Measurements from ENCODE around the gene SLC7A6. TPM values are rescaled to one million over a fixed set of nuclear protein-coding genes. Genes with fewer than 3 reads are reported as not detected.

Gene SLC7A6
- total and polyA plus RNA-seq, 10 of the 15 experiments (the other 5 are each of a cell fraction or from before 2014, with no cell fraction given) = 8.2 to 60.4 (median 28.6) TPM

GRCh38 chr16:68348639-68349445 is 84.5 kb downstream of the SLC7A6 start:
- ChIA-PET POLR2A (interaction anchor here (0.6 kb wide), 1 partner anchor 200 kb away, joined by 3 read pairs; no protein-coding TSS in a partner anchor), RAD21 (ENCODE audit: unreplicated experiment) (interaction anchor here (0.7 kb wide), 1 partner anchor 14 kb away, joined by 3 read pairs; no protein-coding TSS in a partner anchor), CTCF (interaction anchor here (1.1 to 1.4 kb wide), 2 partner anchors 9 to 16 kb away, joined by 3 read pairs; no protein-coding TSS in a partner anchor), SMC1A (ENCODE audit: uncharacterized antibody, unreplicated experiment) (interaction anchor here (0.9 to 1.2 kb wide), 2 partner anchors 9 to 14 kb away, joined by 3 read pairs; no protein-coding TSS in a partner anchor)
- ATAC-seq (no peak), FAIRE-seq (no peak), DNase-seq (ENCODE audit: low read depth, low spot score) (no peak)
- Histone ChIP-seq H3K4me3 (no peak overlapping the region), H3K79me2 (ENCODE audit: control insufficient read depth, insufficient read depth, low read length) (no peaks in the 10 kb centered on the region), H2AFZ (ENCODE audit: control insufficient read depth, low read depth, low read length) (no peak overlapping the region), H4K20me1 (ENCODE audit: control insufficient read depth, insufficient read depth) (no peaks in the 10 kb centered on the region; the same call in 1 of the 2 replicates), H3K27me3 (replicated peaks in 1 of 2; ENCODE audit: control insufficient read depth in 2 of 2, insufficient read depth in 2 of 2, low read length in 1 of 2) (no peaks in the 10 kb centered on the region), H3K4me2 (ENCODE audit: control insufficient read depth, insufficient read depth) (no peak overlapping the region), H3K36me3 (ENCODE audit: control insufficient read depth in 2 of 2, insufficient read depth in 2 of 2, low read length in 1 of 2) (peaks cover 29 to 34% of the 10 kb centered on the region in 2 experiments), H3K9ac (ENCODE audit: control insufficient read depth, insufficient read depth, low read length) (no peak overlapping the region), H3K9me3 (replicated peaks; ENCODE audit: control insufficient read depth, insufficient read depth, low read length) (no peaks in the 10 kb centered on the region), H3K4me1 (ENCODE audit: control insufficient read depth, insufficient read depth, low read length) (no peaks in the 10 kb centered on the region), H3K27ac (ENCODE audit: control insufficient read depth, insufficient read depth) (no peak overlapping the region)
- BruUV-seq (replicated peaks) = no TSS peak
- in situ Hi-C loops (cut with MboI) = no loop called here
- 94% methylated on average over 23 of the region's 27 CpGs for WGBS (ENCODE audit: insufficient coverage, insufficient replicate concordance, low lambda C conversion rate, missing lambda C conversion rate)
- intact Hi-C loops (cut with micrococcal nuclease; ENCODE audit: unreplicated experiment) = no loop called here
- TF ChIP-seq TARDBP (IDR thresholded peaks at IDR 0.05; ENCODE audit: borderline replicate concordance) (no peak), MEF2B (IDR thresholded peaks at IDR 0.05; ENCODE audit: partially characterized antibody, poor library complexity, severe bottlenecking) (no peak), KLF5 (IDR thresholded peaks at IDR 0.05; ENCODE audit: partially characterized antibody) (no peak), E2F8 (IDR thresholded peaks at IDR 0.05; ENCODE audit: low read depth, partially characterized antibody) (no peak), KAT2A (conservative IDR thresholded peaks at IDR 0.05; ENCODE audit: control insufficient read depth, low read depth, low read length) (no peak), STAT3 (IDR thresholded peaks at IDR 0.05; ENCODE audit: low read depth, low read length) (no peak), E4F1 (IDR thresholded peaks at IDR 0.05; ENCODE audit: borderline replicate concordance, partially characterized antibody) (no peak), ATF3 (IDR thresholded peaks at IDR 0.05; ENCODE audit: borderline replicate concordance, extremely low read depth, low read depth, low read length) (no peak), SREBF2 (IDR thresholded peaks at IDR 0.05; ENCODE audit: low read length) (no peak), RELA (IDR thresholded peaks at IDR 0.05; ENCODE audit: borderline replicate concordance, partially characterized antibody) (no peak), PBX3 (IDR thresholded peaks at IDR 0.05; ENCODE audit: insufficient replicate concordance, low read depth, low read length) (no peak), ETV6 (conservative IDR thresholded peaks at IDR 0.05 in 1 of 2, IDR thresholded peaks at IDR 0.05 in 1 of 2; ENCODE audit: borderline replicate concordance in 1 of 2, low read depth in 1 of 2) (no peak), MEF2A (IDR thresholded peaks at IDR 0.05; ENCODE audit: insufficient read depth, low read depth, low read length) (no peak), MYC (IDR thresholded peaks at IDR 0.05; ENCODE audit: insufficient read depth, insufficient read length, insufficient replicate concordance, low read length, severe bottlenecking) (no peak), SMARCA5 (IDR thresholded peaks at IDR 0.05) (no peak)

All from GM12878 (cell line).